ENCODE measurements around the gene HIC1.

HIC1 gene

DNA sequence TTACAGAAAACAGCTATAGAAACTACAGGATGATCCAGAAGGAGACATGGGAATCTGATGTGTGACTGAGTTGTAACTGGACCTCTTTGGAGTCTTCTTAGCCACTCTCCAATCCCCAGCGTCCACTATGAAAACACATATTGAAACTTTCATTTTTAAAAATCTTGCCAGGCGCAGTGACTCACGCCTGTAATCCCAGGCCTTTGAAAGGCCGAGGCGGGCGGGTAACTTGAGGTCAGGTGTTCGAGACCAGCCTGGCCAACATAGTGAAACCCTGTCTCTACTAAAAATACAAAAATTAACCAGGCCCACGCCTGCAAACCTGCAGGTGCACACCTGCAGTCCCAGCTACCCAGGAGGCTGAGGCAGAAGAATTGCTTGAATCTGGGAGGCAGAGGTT is 53.3 kb downstream of the HIC1 start:
- DNase-seq = no peak

DNA sequence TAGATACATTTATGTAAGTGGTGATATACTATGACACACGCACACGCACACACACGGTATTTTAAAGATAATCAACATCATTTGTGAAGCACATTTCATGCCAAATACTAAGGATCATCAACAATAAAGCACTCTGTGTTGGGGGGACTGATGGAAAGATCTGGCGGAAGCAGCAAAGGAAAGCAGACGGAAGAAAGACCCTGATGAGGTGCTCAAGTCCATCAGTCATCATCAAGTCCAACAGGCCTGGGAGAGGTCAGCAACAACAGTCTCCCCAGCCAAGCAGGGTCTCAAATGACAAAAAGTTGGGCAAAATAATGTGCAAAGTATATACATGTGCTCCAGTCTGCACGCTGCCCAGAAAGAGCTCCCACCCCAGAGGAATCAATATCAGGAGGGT is 55.5 kb downstream of the HIC1 start:
- no peak for DNase-seq

DNA sequence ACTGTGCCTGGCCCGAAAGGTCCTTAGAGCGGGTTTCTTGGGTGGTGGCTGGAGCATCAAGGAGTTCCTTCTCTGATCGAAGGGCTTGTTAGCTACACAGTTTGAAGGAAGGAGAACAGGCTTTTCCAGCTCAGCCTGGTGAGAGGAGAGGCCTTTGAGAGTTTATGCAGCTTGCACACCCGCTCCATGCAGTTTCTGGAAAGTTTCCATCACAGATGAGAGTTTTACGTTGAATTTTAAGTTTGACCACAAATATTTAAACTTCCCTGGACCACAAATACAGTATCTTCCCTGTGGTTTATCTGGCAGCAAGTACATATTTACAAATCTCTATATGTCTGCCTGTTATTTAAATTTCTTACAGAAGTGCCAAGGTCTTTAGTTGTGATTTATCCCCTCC is 56.8 kb downstream of the HIC1 start:
- DNase-seq = no peak
